Osteoblast (primary cell): Measurements from ENCODE around the gene ARHGAP4. TPM values are rescaled to one million over a fixed set of nuclear protein-coding genes. Genes with fewer than 3 reads are reported as not detected.

Experiments
- DNase-seq: peaks from one replicate; pipeline ENCODE4 v3.0.0; 2011; ENCODE audit warnings: low spot score, mixed read lengths; ENCODE audit not compliant: insufficient read length; ENCODE audit errors: missing footprints
- H2AFZ ChIP-seq: 2 replicates; pipeline ENCODE4 v1.6.0; 2011; ENCODE audit warnings: mild to moderate bottlenecking, low read length
- H3K27ac ChIP-seq: 2 replicates; pipeline ENCODE4 v1.5.1; 2011; ENCODE audit warnings: mild to moderate bottlenecking, low read depth, low read length, moderate library complexity
- H3K27me3 ChIP-seq: 2 replicates; pipeline ENCODE4 v1.6.0; 2012; ENCODE audit warnings: mild to moderate bottlenecking, control low read depth, inconsistent platforms, low read length, moderate library complexity; ENCODE audit not compliant: insufficient read depth
- H3K36me3 ChIP-seq: 2 replicates; pipeline ENCODE4 v1.5.1; 2011; ENCODE audit warnings: mild to moderate bottlenecking, low read length, control low read depth, moderate library complexity; ENCODE audit not compliant: insufficient read depth
- H3K4me1 ChIP-seq: 2 replicates; pipeline ENCODE4 v1.5.1; 2011; ENCODE audit warnings: mild to moderate bottlenecking, low read length, control low read depth, moderate library complexity; ENCODE audit not compliant: insufficient read depth
- H3K4me2 ChIP-seq: 2 replicates; pipeline ENCODE4 v1.6.0; 2011; ENCODE audit warnings: mild to moderate bottlenecking, low read length; ENCODE audit not compliant: insufficient read depth
- H3K4me3 ChIP-seq: fragments of 200-600 bp; sonication (generic); 3 replicates; pipeline ENCODE4 v1.5.1; 2012; ENCODE audit warnings: mild to moderate bottlenecking, low read length, inconsistent platforms; ENCODE audit not compliant: insufficient read depth
- H3K79me2 ChIP-seq: 2 replicates; pipeline ENCODE4 v1.6.0; 2012; ENCODE audit warnings: mild to moderate bottlenecking, low read length, control low read depth, inconsistent platforms; ENCODE audit not compliant: insufficient read depth
- H3K9me3 ChIP-seq: 2 replicates; pipeline ENCODE4 v1.5.1; 2011; ENCODE audit warnings: low read depth, low read length, control low read depth
- H4K20me1 ChIP-seq: 2 replicates; pipeline ENCODE4 v1.6.0; 2012; ENCODE audit warnings: mild to moderate bottlenecking, low read length, control low read depth; ENCODE audit not compliant: insufficient read depth
- CTCF ChIP-seq: IDR thresholded peaks from 2 replicates; pipeline ENCODE4 v1.5.1; 2011; ENCODE audit warnings: mild to moderate bottlenecking, low read depth, low read length, moderate library complexity; ENCODE audit errors: extremely low read depth
- total RNA-seq: library from RNA; depleted of rRNA; stranded (reverse); fragments of >200 nt; gene quantifications from 2 replicates; pipeline ENCODE4 v1.2.3, GENCODE V29; 2012

ARHGAP4 gene
- total RNA-seq, 1 donor: 1.4 TPM

- TF ChIP-seq CTCF: no peak
- Histone ChIP-seq H3K4me1 (peaks cover 44% of the 10 kb centered on the region), H3K27me3 (no peaks in the 10 kb centered on the region), H3K27ac (peak overlapping the region; percentile 45), H2AFZ (no peak overlapping the region), H3K9me3 (no peaks in the 10 kb centered on the region), H3K4me2 (peak overlapping the region; percentile 94), H3K36me3 (peaks cover 3% of the 10 kb centered on the region), H3K4me3 (peak overlapping the region; percentile 99), H3K79me2 (peaks cover 68% of the 10 kb centered on the region), H4K20me1 (peaks cover 58% of the 10 kb centered on the region)
- DNase-seq: no peak
Measured at GRCh38 chrX:153969125-153969903, 43.2 kb upstream of the ARHGAP4 start.

GRCh38 chrX:153968754-153969124 is 42.7 kb upstream of the ARHGAP4 start:
- Histone ChIP-seq H3K36me3 (peaks cover 3% of the 10 kb centered on the region), H3K4me2 (peak overlapping the region; percentile 94), H3K79me2 (peaks cover 67% of the 10 kb centered on the region), H3K9me3 (no peaks in the 10 kb centered on the region), H3K4me1 (peaks cover 40% of the 10 kb centered on the region), H3K4me3 (peak overlapping the region; percentile 99), H3K27ac (peak overlapping the region; percentile 45), H3K27me3 (no peaks in the 10 kb centered on the region), H4K20me1 (peaks cover 63% of the 10 kb centered on the region), H2AFZ (no peak overlapping the region)
- no peak for TF ChIP-seq CTCF
- DNase-seq: no peak

GRCh38 chrX:153968255-153968654 is 42.2 kb upstream of the ARHGAP4 start:
- Histone ChIP-seq H3K9me3 (no peaks in the 10 kb centered on the region), H3K27ac (no peak overlapping the region), H3K4me3 (peak overlapping the region; percentile 99), H3K79me2 (peaks cover 67% of the 10 kb centered on the region), H4K20me1 (peaks cover 68% of the 10 kb centered on the region), H3K4me1 (peaks cover 36% of the 10 kb centered on the region), H2AFZ (no peak overlapping the region), H3K27me3 (no peaks in the 10 kb centered on the region), H3K4me2 (peak overlapping the region; percentile 94), H3K36me3 (peaks cover 6% of the 10 kb centered on the region)
- TF ChIP-seq CTCF: no peak
- DNase-seq: no peak

- Histone ChIP-seq H3K36me3 (peaks cover 8% of the 10 kb centered on the region), H3K4me2 (peak overlapping the region; percentile 94), H3K4me3 (peak overlapping the region; percentile 7), H3K9me3 (no peaks in the 10 kb centered on the region), H3K4me1 (peaks cover 34% of the 10 kb centered on the region), H3K79me2 (peaks cover 71% of the 10 kb centered on the region), H4K20me1 (peaks cover 69% of the 10 kb centered on the region), H3K27ac (peak overlapping the region; percentile 60), H3K27me3 (no peaks in the 10 kb centered on the region), H2AFZ (no peak overlapping the region)
- DNase-seq: no peak
- no peak for TF ChIP-seq CTCF
Measured at GRCh38 chrX:153967536-153968224, 41.6 kb upstream of the ARHGAP4 start.
